ENCODE results near the gene RNF157.

The RNF157 gene

GRCh38 chr17:76115138-76115754 lies 125.0 kb downstream of the RNF157 start:
- Histone ChIP-seq H3K9ac (ENCODE audit: low read depth, low read length) (no peak overlapping the region), H3K36me3 (ENCODE audit: insufficient read depth, low read depth, low read length) (no peaks in the 10 kb centered on the region), H3K4me1 (ENCODE audit: insufficient read depth, low read length) (peaks cover 1% of the 10 kb centered on the region; the same call in 1 of the 2 replicates), H3K4me3 (ENCODE audit: low read length) (no peak overlapping the region), H3K9me3 (ENCODE audit: insufficient read depth, low read depth, low read length) (no peaks in the 10 kb centered on the region), H3K27ac (ENCODE audit: low read length) (no peak overlapping the region), H3K27me3 (ENCODE audit: insufficient read depth, low read length) (0 out of 2 replicates have a peak, but pooled peaks cover 2% of the 10 kb centered on the region)

GRCh38 chr17:76111956-76112355 lies 128.3 kb downstream of the RNF157 start:
- Histone ChIP-seq H3K9me3 (ENCODE audit: insufficient read depth, low read depth, low read length) (no peaks in the 10 kb centered on the region), H3K27ac (ENCODE audit: low read length) (no peak overlapping the region), H3K36me3 (ENCODE audit: insufficient read depth, low read depth, low read length) (no peaks in the 10 kb centered on the region), H3K4me3 (ENCODE audit: low read length) (no peak overlapping the region), H3K27me3 (ENCODE audit: insufficient read depth, low read length) (no peaks in the 10 kb centered on the region), H3K9ac (ENCODE audit: low read depth, low read length) (no peak overlapping the region), H3K4me1 (ENCODE audit: insufficient read depth, low read length) (no peaks in the 10 kb centered on the region)

GRCh38 chr17:76107509-76107908 lies 132.8 kb downstream of the RNF157 start:
- Histone ChIP-seq H3K4me3 (ENCODE audit: low read length) (no peak overlapping the region), H3K36me3 (ENCODE audit: insufficient read depth, low read depth, low read length) (no peaks in the 10 kb centered on the region), H3K27me3 (ENCODE audit: insufficient read depth, low read length) (no peaks in the 10 kb centered on the region), H3K9me3 (ENCODE audit: insufficient read depth, low read depth, low read length) (no peaks in the 10 kb centered on the region), H3K27ac (ENCODE audit: low read length) (no peak overlapping the region), H3K9ac (ENCODE audit: low read depth, low read length) (no peak overlapping the region), H3K4me1 (ENCODE audit: insufficient read depth, low read length) (peaks cover 14% of the 10 kb centered on the region)

- Histone ChIP-seq H3K27me3 (ENCODE audit: insufficient read depth, low read length) (no peaks in the 10 kb centered on the region), H3K27ac (ENCODE audit: low read length) (no peak overlapping the region), H3K9ac (ENCODE audit: low read depth, low read length) (no peak overlapping the region; the same call in 1 of the 2 replicates), H3K9me3 (ENCODE audit: insufficient read depth, low read depth, low read length) (no peaks in the 10 kb centered on the region), H3K36me3 (ENCODE audit: insufficient read depth, low read depth, low read length) (peaks cover 6% of the 10 kb centered on the region; the same call in 1 of the 2 replicates), H3K4me3 (ENCODE audit: low read length) (no peak overlapping the region), H3K4me1 (ENCODE audit: insufficient read depth, low read length) (peaks cover 14% of the 10 kb centered on the region)
These were observed 133.6 kb downstream of the RNF157 start for GRCh38 chr17:76106703-76107102.

- Histone ChIP-seq H3K4me1 (ENCODE audit: insufficient read depth, low read length) (peaks cover 14% of the 10 kb centered on the region), H3K9ac (ENCODE audit: low read depth, low read length) (no peak overlapping the region), H3K9me3 (ENCODE audit: insufficient read depth, low read depth, low read length) (no peaks in the 10 kb centered on the region), H3K27me3 (ENCODE audit: insufficient read depth, low read length) (no peaks in the 10 kb centered on the region), H3K4me3 (ENCODE audit: low read length) (no peak overlapping the region), H3K27ac (ENCODE audit: low read length) (no peak overlapping the region), H3K36me3 (ENCODE audit: insufficient read depth, low read depth, low read length) (peaks cover 20% of the 10 kb centered on the region)
These were observed 135.4 kb downstream of the RNF157 start for GRCh38 chr17:76104896-76105231.

- peaks cover 25% of the 10 kb centered on the region for H3K36me3 ChIP-seq (ENCODE audit: insufficient read depth, low read depth, low read length)
- H3K4me1 ChIP-seq (ENCODE audit: insufficient read depth, low read length) = peaks cover 14% of the 10 kb centered on the region
These were observed 136.0 kb downstream of the RNF157 start for GRCh38 chr17:76104140-76104895.

GRCh38 chr17:76103274-76104139 lies 136.8 kb downstream of the RNF157 start, which contains the start of gene EXOC7:
Gene EXOC7 (minus strand): TSS chr17:76103787. CDS start chr17:76103692, 95 bp downstream.
- Histone ChIP-seq H3K27me3 (ENCODE audit: insufficient read depth, low read length) (no peaks in the 10 kb centered on the region), H3K9me3 (ENCODE audit: insufficient read depth, low read depth, low read length) (no peaks in the 10 kb centered on the region), H3K4me1 (ENCODE audit: insufficient read depth, low read length) (peaks cover 14% of the 10 kb centered on the region), H3K4me3 (ENCODE audit: low read length) (peak within 1 kb of the TSS; percentile 93), H3K27ac (ENCODE audit: low read length) (peak within 1 kb of the TSS; percentile 98), H3K9ac (ENCODE audit: low read depth, low read length) (peak within 1 kb of the TSS; percentile 86), H3K36me3 (ENCODE audit: insufficient read depth, low read depth, low read length) (peaks cover 31% of the 10 kb centered on the region)

More at GRCh38 chr17:76104140-76104895, 136.0 kb downstream of the RNF157 start:
- H3K27ac ChIP-seq (ENCODE audit: low read length) = peak overlapping the region; percentile 98
- H3K9me3 ChIP-seq (ENCODE audit: insufficient read depth, low read depth, low read length) = no peaks in the 10 kb centered on the region
- no peaks in the 10 kb centered on the region for H3K27me3 ChIP-seq (ENCODE audit: insufficient read depth, low read length)
- peak overlapping the region; percentile 93; the same call in 1 of the 2 replicates for H3K4me3 ChIP-seq (ENCODE audit: low read length)
- H3K9ac ChIP-seq (ENCODE audit: low read depth, low read length) = peak overlapping the region; percentile 86; the same call in 1 of the 2 replicates

GRCh38 chr17:76102944-76103273 lies 137.4 kb downstream of the RNF157 start:
- peak overlapping the region; percentile 98 for H3K27ac ChIP-seq (ENCODE audit: low read length)
- peak overlapping the region; percentile 93 for H3K4me3 ChIP-seq (ENCODE audit: low read length)

GRCh38 chr17:76097716-76098295 lies 142.5 kb downstream of the RNF157 start:
- H3K9me3 ChIP-seq (ENCODE audit: insufficient read depth, low read depth, low read length) = no peaks in the 10 kb centered on the region

More at GRCh38 chr17:76102944-76103273, 137.4 kb downstream of the RNF157 start:
- Histone ChIP-seq H3K4me1 (ENCODE audit: insufficient read depth, low read length) (peaks cover 14% of the 10 kb centered on the region), H3K9me3 (ENCODE audit: insufficient read depth, low read depth, low read length) (no peaks in the 10 kb centered on the region), H3K27me3 (ENCODE audit: insufficient read depth, low read length) (no peaks in the 10 kb centered on the region), H3K36me3 (ENCODE audit: insufficient read depth, low read depth, low read length) (peaks cover 31% of the 10 kb centered on the region), H3K9ac (ENCODE audit: low read depth, low read length) (peak overlapping the region; percentile 86)

GRCh38 chr17:76095943-76096342 lies 144.3 kb downstream of the RNF157 start:
- Histone ChIP-seq H3K36me3 (ENCODE audit: insufficient read depth, low read depth, low read length) (peaks cover 82% of the 10 kb centered on the region), H3K27ac (ENCODE audit: low read length) (no peak overlapping the region), H3K27me3 (ENCODE audit: insufficient read depth, low read length) (no peaks in the 10 kb centered on the region), H3K4me3 (ENCODE audit: low read length) (no peak overlapping the region), H3K9ac (ENCODE audit: low read depth, low read length) (no peak overlapping the region), H3K4me1 (ENCODE audit: insufficient read depth, low read length) (no peaks in the 10 kb centered on the region), H3K9me3 (ENCODE audit: insufficient read depth, low read depth, low read length) (no peaks in the 10 kb centered on the region)

More at GRCh38 chr17:76097716-76098295, 142.5 kb downstream of the RNF157 start:
- Histone ChIP-seq H3K27ac (ENCODE audit: low read length) (no peak overlapping the region), H3K4me1 (ENCODE audit: insufficient read depth, low read length) (peaks cover 2% of the 10 kb centered on the region; the same call in 1 of the 2 replicates), H3K4me3 (ENCODE audit: low read length) (no peak overlapping the region), H3K9ac (ENCODE audit: low read depth, low read length) (no peak overlapping the region), H3K36me3 (ENCODE audit: insufficient read depth, low read depth, low read length) (peaks cover 80% of the 10 kb centered on the region), H3K27me3 (ENCODE audit: insufficient read depth, low read length) (no peaks in the 10 kb centered on the region)

GRCh38 chr17:76094046-76094445 lies 146.2 kb downstream of the RNF157 start:
- H3K36me3 ChIP-seq (ENCODE audit: insufficient read depth, low read depth, low read length) = peaks cover 85% of the 10 kb centered on the region
- H3K27ac ChIP-seq (ENCODE audit: low read length) = no peak overlapping the region
- H3K4me1 ChIP-seq (ENCODE audit: insufficient read depth, low read length) = no peaks in the 10 kb centered on the region
- no peaks in the 10 kb centered on the region for H3K9me3 ChIP-seq (ENCODE audit: insufficient read depth, low read depth, low read length)
- no peaks in the 10 kb centered on the region for H3K27me3 ChIP-seq (ENCODE audit: insufficient read depth, low read length)
- H3K9ac ChIP-seq (ENCODE audit: low read depth, low read length) = no peak overlapping the region
- no peak overlapping the region for H3K4me3 ChIP-seq (ENCODE audit: low read length)

Measured in iPS-20b (cell line).